ENCODE measurements around the gene SKOR2. TPM values are rescaled to one million over a fixed set of nuclear protein-coding genes. Genes with fewer than 3 reads are reported as not detected.

The SKOR2 gene, protein sequence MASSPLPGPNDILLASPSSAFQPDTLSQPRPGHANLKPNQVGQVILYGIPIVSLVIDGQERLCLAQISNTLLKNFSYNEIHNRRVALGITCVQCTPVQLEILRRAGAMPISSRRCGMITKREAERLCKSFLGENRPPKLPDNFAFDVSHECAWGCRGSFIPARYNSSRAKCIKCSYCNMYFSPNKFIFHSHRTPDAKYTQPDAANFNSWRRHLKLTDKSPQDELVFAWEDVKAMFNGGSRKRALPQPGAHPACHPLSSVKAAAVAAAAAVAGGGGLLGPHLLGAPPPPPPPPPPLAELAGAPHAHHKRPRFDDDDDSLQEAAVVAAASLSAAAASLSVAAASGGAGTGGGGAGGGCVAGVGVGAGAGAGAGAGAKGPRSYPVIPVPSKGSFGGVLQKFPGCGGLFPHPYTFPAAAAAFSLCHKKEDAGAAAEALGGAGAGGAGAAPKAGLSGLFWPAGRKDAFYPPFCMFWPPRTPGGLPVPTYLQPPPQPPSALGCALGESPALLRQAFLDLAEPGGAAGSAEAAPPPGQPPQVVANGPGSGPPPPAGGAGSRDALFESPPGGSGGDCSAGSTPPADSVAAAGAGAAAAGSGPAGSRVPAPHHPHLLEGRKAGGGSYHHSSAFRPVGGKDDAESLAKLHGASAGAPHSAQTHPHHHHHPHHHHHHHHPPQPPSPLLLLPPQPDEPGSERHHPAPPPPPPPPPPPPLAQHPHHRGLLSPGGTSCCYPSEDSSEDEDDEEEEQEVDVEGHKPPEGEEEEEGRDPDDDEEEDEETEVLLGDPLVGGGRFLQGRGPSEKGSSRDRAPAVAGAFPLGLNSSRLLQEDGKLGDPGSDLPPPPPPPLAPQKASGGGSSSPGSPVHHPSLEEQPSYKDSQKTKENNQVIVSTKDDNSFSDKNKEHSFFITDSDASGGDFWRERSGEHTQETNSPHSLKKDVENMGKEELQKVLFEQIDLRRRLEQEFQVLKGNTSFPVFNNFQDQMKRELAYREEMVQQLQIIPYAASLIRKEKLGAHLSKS
- not detected in 2 replicates for total RNA-seq

GRCh38 chr18:47251289-47252120, at the start of gene SKOR2:
TSS of gene SKOR2 (minus strand) at chr18:47251660. CDS start at chr18:47249183, 2,477 bp downstream.
- no peak for DNase-seq (ENCODE audit: low read depth)

DNA sequence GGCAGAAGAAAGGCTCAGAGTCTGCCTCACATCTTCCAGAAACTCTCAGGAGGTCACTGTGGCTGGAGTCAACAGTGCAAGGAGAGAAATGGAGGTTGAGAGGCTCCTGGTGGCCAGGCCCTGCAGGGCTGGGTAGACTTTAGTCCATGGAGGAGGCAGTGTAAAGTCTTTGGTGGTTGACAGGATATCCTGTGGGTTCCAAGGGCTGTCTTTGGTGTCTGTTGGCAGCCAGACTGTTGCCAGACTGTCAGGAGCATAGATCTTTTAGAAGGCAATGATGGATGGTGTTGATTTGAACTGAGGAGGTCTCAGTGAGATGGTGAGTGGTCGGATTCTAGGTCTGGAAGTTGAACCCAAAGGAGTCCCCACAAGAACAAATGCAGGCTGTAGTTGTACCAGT, 45.0 kb upstream of the SKOR2 start:
- no peak for DNase-seq (ENCODE audit: low read depth)

DNA sequence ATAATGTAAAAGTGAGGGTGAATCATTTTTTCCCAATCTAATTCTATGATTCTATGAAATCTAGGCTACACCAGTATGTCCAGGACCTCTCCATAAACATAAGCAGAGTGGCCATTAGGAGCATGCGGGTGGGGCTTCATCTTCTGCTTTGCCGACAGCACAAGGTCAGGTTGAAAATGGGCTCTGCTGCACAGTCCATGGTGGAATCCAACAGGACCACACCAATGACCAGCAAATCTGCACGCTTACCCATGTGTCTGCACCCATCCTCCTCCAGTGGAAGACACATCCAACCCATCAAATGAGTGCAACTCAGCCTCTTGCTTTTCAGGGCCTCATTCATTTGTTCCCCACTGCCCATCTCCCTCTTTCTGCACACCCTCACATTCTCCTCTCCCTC, 43.3 kb upstream of the SKOR2 start:
- no peak for DNase-seq (ENCODE audit: low read depth)

- no peak for DNase-seq (ENCODE audit: low read depth)
Observed at GRCh38 chr18:47288741-47289140, 37.3 kb upstream of the SKOR2 start.

DNA sequence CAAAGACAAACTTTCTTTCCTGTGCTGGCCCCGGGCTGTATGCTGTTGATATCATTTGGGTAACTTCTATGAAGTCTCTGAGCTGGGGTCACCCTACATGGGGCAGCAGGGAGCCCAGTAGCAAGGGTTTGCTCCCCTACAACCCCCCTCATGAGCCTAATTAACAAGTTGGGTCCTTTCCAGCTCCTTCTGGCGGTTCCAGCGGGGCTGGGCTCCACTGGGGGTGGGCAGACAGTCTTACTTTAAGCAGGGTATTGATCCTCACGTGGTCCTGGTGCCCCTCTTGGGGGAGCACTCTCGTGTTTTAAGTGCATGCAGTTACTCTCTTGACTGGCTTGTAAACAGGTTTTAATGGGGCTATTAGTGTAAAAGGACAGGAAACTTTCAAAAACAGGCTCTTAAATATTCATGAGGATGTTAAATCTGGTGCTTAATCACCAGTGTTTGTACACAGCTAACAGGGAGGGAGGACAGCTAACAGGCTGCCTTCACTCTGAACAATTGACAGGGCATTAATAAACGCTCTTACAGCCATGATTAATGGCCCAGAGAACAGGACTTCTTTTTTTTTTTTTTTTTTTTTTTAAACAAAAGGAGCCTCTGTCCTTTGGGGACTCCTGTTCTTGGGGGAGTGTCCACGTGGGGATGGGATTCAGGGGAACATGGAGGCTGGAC, 36.6 kb upstream of the SKOR2 start:
- DNase-seq (ENCODE audit: low read depth), result no peak

- no peak for DNase-seq (ENCODE audit: low read depth)
Observed at GRCh38 chr18:47286776-47287410, 35.4 kb upstream of the SKOR2 start.

DNA sequence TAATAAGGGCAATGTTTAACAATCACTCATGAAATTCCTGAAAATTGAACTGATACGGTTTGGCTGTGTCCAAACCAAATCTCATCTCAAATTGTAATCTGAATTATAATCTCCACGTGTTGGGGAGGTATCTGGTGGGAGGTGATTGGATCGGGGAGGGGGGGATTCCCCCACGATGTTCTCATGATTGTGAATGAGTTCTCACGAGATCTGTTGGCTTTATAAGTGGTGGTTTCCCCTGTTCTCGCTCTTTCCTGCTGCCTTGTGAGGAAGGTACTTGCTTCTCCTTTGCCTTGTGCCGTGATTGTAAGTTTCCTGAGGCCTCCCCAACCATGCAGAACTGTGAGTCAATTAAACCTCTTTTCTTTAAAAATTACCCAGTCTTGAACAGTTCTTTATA, 34.0 kb upstream of the SKOR2 start:
- DNase-seq (ENCODE audit: low read depth), result no peak

DNA sequence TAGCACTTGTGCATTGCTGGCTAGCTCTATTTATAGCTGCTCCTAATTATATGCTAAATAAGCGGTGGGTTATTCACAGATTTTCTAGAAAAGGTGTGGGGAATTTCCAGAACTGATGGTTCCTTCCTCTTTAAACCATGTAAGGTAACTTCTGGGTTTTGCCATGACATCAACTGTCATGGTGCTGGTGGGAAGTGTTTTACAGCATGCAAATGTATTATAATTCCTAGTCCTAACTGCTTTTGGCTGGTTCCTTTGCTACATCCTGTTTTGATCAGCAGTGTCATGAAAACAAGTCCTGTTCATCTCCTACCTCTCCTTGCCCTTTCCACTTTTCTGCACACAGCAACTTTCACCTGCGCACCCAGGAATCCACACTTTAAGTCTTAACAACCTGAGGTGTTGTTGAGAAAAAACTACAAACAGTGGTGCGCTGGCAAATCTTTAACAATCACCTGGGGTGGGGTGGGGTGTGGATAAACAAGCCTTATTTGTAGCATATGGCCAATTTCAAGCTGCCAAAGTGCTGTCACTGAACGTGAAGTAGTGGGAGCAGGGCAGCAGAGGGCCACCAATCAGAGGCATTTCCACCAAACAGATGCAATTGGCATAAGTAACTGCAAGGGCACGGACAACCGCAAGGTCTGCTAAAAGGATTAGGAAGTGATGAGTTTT, 33.4 kb upstream of the SKOR2 start:
- no peak for DNase-seq (ENCODE audit: low read depth)

DNA sequence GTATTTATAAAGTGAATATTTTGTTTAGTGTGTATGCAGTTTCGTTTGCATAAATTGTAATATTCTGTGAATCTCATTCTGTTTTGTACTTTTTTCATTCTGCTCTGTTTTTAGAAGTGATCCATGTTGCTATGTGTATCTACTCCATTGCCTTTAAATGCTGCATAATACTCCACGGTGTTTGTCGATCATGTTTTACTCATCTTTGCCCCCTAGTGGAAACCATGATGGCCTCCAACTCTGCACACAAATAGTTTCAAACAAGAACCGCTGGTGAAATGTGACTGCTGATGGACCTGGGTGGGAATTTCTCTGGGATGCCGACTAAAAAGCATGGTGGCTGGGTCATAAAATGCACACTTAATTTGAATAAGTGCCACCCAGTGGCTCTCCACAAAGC, 32.0 kb upstream of the SKOR2 start:
- peak; percentile 18 for DNase-seq (ENCODE audit: low read depth)

DNA sequence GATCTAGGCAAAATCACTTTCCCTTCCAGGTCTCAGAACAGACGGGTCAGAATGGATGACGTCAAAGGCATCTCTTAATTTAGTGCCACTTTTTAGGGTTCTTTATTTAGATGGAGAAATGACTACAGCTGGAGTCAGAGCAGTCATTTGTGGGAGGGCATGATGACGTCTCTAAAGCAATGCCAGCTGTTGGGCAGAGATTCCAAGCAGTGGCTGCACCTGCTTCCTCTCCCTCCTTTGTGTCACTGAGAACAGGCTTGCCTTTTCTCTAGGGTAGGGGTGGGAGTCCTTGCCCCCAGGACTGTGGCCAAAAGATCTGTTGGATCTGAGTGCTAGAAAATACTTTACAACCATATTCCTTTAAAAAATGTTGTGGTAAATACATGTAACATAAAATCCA, 28.7 kb upstream of the SKOR2 start:
- DNase-seq (ENCODE audit: low read depth), result no peak

- no peak for DNase-seq (ENCODE audit: low read depth)
Observed at GRCh38 chr18:47274961-47275360, 23.5 kb upstream of the SKOR2 start.

DNA sequence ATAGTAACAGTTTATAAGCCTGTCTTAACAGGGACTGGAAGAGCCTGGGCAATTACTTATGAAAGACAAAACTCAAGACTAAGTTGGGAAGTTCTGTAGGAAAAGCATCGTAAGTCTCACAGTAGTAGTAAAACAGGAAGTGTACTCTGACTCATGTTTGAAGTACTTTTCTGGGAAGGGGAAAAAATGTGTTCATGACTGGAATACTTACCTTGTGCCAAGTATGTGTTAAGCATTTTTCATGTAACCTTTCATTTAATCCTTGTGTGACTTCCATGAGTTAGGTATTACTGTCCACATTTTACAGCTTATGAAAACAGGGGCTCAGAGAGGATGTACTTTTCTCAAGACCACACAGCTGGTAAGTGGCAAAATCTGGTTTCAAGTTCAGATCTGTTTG, 13.7 kb upstream of the SKOR2 start:
- DNase-seq (ENCODE audit: low read depth), result peak; percentile 76

DNA sequence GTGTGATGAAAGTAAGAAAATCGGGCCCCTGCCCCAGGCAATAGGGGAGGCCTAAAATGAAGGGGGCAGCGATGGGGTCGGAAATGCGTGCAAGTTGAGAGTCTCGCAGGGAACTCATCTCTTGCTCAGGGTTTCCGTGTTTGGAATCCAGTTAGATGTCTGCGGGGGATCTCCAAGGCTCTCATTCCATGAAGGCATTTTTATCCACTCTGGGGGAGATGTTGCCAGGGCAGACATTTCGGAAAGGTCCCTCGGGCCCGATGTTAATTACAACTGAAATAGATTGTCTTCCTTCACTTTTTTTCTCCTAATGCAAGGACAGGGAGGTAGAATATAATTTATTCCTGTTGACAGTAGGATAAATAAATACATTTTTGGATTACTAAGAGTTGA, 12.8 kb upstream of the SKOR2 start:
- DNase-seq (ENCODE audit: low read depth), result no peak

DNA sequence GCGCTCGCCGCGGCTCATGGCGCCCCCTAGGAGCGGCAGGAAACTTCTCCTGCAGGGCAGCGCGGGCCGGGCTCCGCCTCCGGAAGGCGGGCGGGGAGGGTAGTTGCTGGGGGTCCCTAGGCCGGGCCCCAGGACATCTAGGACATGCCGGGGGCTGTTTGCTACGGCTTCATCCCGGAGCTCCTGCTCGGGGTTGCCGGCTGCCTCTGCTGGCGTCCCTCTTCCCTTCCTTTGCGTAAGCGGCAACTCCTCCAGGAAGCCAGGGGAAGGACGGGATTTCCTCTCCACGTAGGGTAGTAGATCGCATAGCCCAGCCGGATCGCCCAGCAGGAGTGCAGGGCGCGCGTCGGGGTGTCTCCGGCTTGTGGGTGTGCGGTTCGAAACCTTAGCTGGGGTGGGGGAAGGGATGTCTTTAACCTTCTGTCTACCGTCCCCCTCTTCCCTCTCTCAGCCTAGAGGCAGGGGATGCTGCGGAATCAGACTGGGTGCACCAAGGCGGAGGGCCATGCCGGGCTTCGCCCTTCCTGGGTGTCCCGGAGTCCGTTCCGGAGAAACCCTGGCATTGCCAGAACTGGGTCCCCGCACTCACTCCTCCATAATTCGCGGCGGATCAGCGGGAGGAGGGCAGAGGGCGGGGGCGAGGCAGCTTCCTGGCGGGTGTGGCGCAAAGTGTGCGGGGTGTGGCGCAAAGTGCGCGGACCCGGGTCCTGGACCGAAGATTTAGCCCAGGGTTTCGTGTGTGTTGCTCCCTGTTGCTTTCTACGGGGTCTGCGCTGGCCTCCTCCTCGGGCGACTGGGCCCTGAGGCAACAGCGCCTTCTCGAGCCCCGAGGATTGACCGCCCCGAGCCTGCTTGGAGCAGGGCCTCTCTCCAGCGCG, 12.2 kb upstream of the SKOR2 start:
- DNase-seq (ENCODE audit: low read depth), result no peak

GRCh38 chr18:47263150-47263429, 11.6 kb upstream of the SKOR2 start:
- no peak for DNase-seq (ENCODE audit: low read depth)

GRCh38 chr18:47262301-47263149, 11.1 kb upstream of the SKOR2 start:
- DNase-seq (ENCODE audit: low read depth), result no peak

- DNase-seq (ENCODE audit: low read depth), result no peak
Observed at GRCh38 chr18:47261902-47262300, 10.4 kb upstream of the SKOR2 start.

DNA sequence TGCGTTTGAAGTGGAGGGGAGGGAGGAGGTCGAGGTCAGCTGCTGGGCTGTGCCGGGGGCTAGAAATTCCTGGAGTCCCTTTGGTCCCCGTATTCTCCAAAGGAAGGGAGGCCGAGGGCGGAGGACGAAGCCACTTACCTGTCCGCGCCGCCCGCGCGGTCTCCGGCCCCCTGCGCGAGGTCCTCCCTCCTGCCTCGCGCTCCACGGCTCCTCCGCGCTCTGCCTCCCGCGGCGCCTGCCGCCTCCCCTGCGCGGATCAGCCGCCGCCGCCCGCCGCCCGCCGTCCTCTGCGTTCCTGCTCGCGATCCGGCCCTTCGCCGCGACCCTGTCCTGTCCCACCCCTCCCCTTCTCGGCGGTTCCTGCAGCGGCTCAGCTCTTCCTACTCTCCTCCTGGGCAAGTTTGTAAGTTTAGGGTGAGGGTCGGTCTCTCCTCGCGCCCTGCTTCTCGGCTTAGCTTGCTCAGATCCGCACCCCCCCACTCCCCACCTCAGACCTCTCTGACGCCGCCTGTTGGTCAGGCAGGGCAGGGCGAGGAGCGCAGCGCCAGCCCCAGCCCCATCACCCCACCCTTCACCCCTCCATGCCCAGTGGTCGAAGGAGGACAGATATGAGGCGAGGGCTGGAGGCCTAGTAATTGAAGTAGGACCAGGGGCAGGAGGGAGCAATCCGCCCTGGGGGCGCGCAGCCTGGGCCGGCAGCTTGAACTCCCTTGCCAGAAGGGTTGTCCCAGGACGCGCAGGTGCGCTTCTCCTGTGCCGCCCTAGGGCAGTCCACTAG, 9.7 kb upstream of the SKOR2 start:
- DNase-seq (ENCODE audit: low read depth), result no peak

Data from renal cortical epithelial cell (primary cell).